CD4-positive, alpha-beta T cell (primary cell): ENCODE data around the gene MIPOL1. TPM values are rescaled to one million over a fixed set of nuclear protein-coding genes. Genes with fewer than 3 reads are reported as not detected.
"Not testable (repeated sequence)": the region's sequence is repeated elsewhere in the genome, so short reads cannot be mapped to it uniquely, and the experiment has no call there.

Experiments used
- ATAC-seq: fragments of 200-7000 bp; cut with Tn5 transposase; one replicate; pipeline ENCODE4 v1.10.0; 2022; ENCODE audit warnings: mild to moderate bottlenecking; ENCODE audit not compliant: poor library complexity
- CTCF ChIA-PET: fragments of 350-600 bp; sonication (Branson Sonifier 250); formaldehyde crosslinking; loops from one replicate; lab custom pipeline; 2021; ENCODE audit warnings: antibody characterized with exemption, inconsistent platforms; lab: Charles Lee
- POLR2A ChIA-PET: fragments of 350-600 bp; sonication (Branson Sonifier 250); formaldehyde crosslinking; loops from one replicate; lab custom pipeline; 2021; ENCODE audit warnings: antibody characterized with exemption, inconsistent platforms; lab: Charles Lee
- DNase-seq, 14 experiments: peaks; one replicate each; pipeline ENCODE4 v3.0.0-alpha.2; 2013 to 2020; ENCODE audit warnings: mixed read lengths in 2 of 14
- H3K27ac ChIP-seq, 2 donors: one replicate each; pipeline versions ENCODE4 v1.5.1 to v1.7.0; 2013; ENCODE audit warnings: low read length in 2 of 2, low read depth in 1 of 2, mild to moderate bottlenecking in 1 of 2
- H3K27me3 ChIP-seq, 2 experiments: 1 replicate in 1 of 2; 2 replicates in 1 of 2; pipeline versions ENCODE4 v1.6.1 to v1.7.0; 2013; ENCODE audit warnings: low read length in 2 of 2, control low read depth in 1 of 2, mild to moderate bottlenecking in 1 of 2, moderate library complexity in 1 of 2; ENCODE audit not compliant: insufficient read depth in 2 of 2, control insufficient read depth in 1 of 2
- H3K36me3 ChIP-seq: one replicate; pipeline ENCODE4 v1.6.1; 2013; ENCODE audit warnings: low read length, control low read depth; ENCODE audit not compliant: insufficient read depth
- H3K4me1 ChIP-seq: one replicate; pipeline ENCODE4 v1.6.1; 2013; ENCODE audit warnings: low read length, control low read depth; ENCODE audit not compliant: insufficient read depth
- H3K4me3 ChIP-seq: one replicate; pipeline ENCODE4 v1.5.1; 2013; ENCODE audit warnings: mild to moderate bottlenecking, low read length, moderate library complexity
- H3K9me3 ChIP-seq, 2 experiments: 1 replicate in 1 of 2; 2 replicates in 1 of 2; pipeline versions ENCODE4 v1.6.1 to v1.7.0; 2013; ENCODE audit warnings: low read length in 2 of 2, mild to moderate bottlenecking in 2 of 2, control low read depth in 1 of 2, moderate library complexity in 1 of 2; ENCODE audit not compliant: control insufficient read depth in 1 of 2, insufficient read depth in 1 of 2
- H3K27ac Mint-ChIP-seq: one replicate; pipeline ENCODE4 v1.8.0; 2020; ENCODE audit warnings: mixed read lengths
- H3K27me3 Mint-ChIP-seq: one replicate; pipeline ENCODE4 v1.8.0; 2021; ENCODE audit warnings: mixed read lengths
- H3K36me3 Mint-ChIP-seq: one replicate; pipeline ENCODE4 v1.8.0; 2021; ENCODE audit warnings: low read depth, mixed read lengths
- H3K4me1 Mint-ChIP-seq: one replicate; pipeline ENCODE4 v1.8.0; 2021; ENCODE audit warnings: low read depth, mixed read lengths
- H3K4me3 Mint-ChIP-seq: one replicate; pipeline ENCODE4 v1.8.0; 2020; ENCODE audit warnings: mild to moderate bottlenecking, mixed read lengths
- H3K9me3 Mint-ChIP-seq: one replicate; pipeline ENCODE4 v1.8.0; 2020; ENCODE audit warnings: mixed read lengths
- intact Hi-C, 2 experiments: fragments of 100-400 bp; cut with DNase I in 1 of 2; cut with micrococcal nuclease in 1 of 2; formaldehyde crosslinking; loops; one replicate each; pipeline versions ENCODE4 v1.15.1 to v1.9.0; 2023 to 2025; cut with DNase I, micrococcal nuclease
- total RNA-seq, 174 experiments: library from RNA in 2 of 174; stranded (reverse) in 2 of 174; gene quantifications; one replicate each; pipeline ENCODE4 v1.2.3 and lab custom pipeline; 2021 to 2026
- TF ChIP-seq, protein P1 (sequence below): fragments of 200-600 bp; IDR thresholded peaks from one replicate; pipeline ENCODE4 v1.8.0; 2022; ENCODE audit warnings: antibody characterized with exemption, mild to moderate bottlenecking

Gene MIPOL1
- total RNA-seq, 2 experiments from 2014 or later = 0.30 TPM; not detected in 1

DNA sequence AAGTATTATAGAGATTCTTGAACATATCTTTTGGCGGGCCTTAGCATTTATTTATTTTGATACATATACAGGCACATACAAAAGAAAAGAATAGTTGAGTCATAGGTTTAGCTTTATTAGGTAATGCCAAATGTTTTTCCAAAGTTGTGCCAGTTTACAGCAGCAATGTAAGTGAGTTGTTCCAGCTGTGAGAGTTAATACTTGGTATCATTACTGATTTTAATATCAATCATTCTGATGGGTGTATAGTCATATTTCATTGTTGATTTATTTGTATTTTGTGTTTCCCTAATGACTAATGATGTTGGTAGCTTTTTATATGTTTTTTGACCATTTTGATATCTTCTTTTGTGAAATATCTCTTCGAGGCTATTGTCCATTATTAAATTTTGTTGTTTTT lies 122.4 kb downstream of the MIPOL1 start:
- TF ChIP-seq, protein P1, sequence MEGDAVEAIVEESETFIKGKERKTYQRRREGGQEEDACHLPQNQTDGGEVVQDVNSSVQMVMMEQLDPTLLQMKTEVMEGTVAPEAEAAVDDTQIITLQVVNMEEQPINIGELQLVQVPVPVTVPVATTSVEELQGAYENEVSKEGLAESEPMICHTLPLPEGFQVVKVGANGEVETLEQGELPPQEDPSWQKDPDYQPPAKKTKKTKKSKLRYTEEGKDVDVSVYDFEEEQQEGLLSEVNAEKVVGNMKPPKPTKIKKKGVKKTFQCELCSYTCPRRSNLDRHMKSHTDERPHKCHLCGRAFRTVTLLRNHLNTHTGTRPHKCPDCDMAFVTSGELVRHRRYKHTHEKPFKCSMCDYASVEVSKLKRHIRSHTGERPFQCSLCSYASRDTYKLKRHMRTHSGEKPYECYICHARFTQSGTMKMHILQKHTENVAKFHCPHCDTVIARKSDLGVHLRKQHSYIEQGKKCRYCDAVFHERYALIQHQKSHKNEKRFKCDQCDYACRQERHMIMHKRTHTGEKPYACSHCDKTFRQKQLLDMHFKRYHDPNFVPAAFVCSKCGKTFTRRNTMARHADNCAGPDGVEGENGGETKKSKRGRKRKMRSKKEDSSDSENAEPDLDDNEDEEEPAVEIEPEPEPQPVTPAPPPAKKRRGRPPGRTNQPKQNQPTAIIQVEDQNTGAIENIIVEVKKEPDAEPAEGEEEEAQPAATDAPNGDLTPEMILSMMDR = no peak
- DNase-seq = no peak
- ChIA-PET CTCF (no interaction called here), POLR2A (no interaction called here)
- Mint-ChIP-seq H3K27ac (no peak overlapping the region), H3K9me3 (peaks cover 2% of the 10 kb centered on the region), H3K27me3 (no peaks in the 10 kb centered on the region), H3K4me1 (no peaks in the 10 kb centered on the region), H3K4me3 (no peak overlapping the region), H3K36me3 (no peaks in the 10 kb centered on the region)
- no peaks in the 10 kb centered on the region for H3K4me1 ChIP-seq
- ATAC-seq = no peak
- intact Hi-C loops = no loop called here
- H3K9me3 ChIP-seq = no peaks in the 10 kb centered on the region
- H3K27me3 ChIP-seq = no peaks in the 10 kb centered on the region
- no peak overlapping the region for H3K27ac ChIP-seq
- H3K36me3 ChIP-seq = no peaks in the 10 kb centered on the region
- H3K4me3 ChIP-seq = no peak overlapping the region

DNA sequence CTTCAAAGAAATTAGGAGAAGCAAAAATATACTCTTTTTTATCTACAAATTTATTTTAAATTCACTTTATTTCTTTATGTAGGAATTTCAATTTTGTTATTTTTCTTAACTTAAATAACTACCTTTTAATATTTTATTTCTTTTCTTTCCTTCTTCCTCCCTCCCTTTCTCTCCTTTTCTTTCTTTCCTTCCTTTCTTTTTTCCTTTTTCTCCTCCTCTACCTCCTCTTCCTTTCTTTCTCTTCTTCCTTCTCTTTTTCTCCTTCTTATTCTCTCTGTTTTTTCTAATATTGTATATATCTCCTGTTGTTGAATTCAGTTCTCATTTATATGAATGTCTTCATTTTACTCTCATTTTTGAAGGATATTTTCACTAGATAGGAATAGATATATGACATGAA lies 127.6 kb downstream of the MIPOL1 start:
- Mint-ChIP-seq H3K4me1 (no peaks in the 10 kb centered on the region), H3K27ac (no peak overlapping the region), H3K9me3 (peaks cover 11% of the 10 kb centered on the region), H3K36me3 (no peaks in the 10 kb centered on the region), H3K4me3 (no peak overlapping the region), H3K27me3 (no peaks in the 10 kb centered on the region)
- TF ChIP-seq, protein P1 = no peak
- Histone ChIP-seq H3K9me3 (no peaks in the 10 kb centered on the region), H3K4me1 (no peaks in the 10 kb centered on the region), H3K36me3 (no peaks in the 10 kb centered on the region), H3K4me3 (no peak overlapping the region), H3K27me3 (no peaks in the 10 kb centered on the region), H3K27ac (no peak overlapping the region)
- intact Hi-C loops = no loop called here
- ATAC-seq = no peak
- POLR2A ChIA-PET = no interaction called here
- no peak for DNase-seq
- CTCF ChIA-PET = no interaction called here

DNA sequence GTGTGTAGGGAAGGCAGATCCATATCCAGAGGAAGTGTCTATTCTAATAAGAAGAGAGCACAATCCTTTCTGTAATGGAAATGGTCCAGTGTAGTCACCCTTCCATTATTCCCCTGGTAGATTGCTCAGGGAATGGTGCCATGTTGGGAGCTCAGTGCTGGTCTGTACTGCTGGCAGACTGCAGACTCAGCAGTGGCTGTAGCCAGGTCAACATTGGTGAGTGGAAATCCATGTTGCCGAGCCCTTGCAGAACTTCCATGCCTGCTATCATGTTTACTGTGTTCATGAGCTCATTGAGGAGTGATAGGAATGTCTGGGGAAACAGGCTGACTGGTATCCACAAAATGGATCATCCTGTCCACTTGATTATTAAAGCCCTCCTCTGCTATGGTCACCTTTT lies 128.7 kb downstream of the MIPOL1 start:
- Histone ChIP-seq H3K36me3 (no peaks in the 10 kb centered on the region), H3K27me3 (no peaks in the 10 kb centered on the region), H3K4me1 (no peaks in the 10 kb centered on the region), H3K27ac (no peak overlapping the region), H3K4me3 (no peak overlapping the region), H3K9me3 (no peaks in the 10 kb centered on the region)
- Mint-ChIP-seq H3K27ac (no peak overlapping the region), H3K4me1 (no peaks in the 10 kb centered on the region), H3K27me3 (no peaks in the 10 kb centered on the region), H3K9me3 (peaks cover 9% of the 10 kb centered on the region), H3K36me3 (no peaks in the 10 kb centered on the region), H3K4me3 (no peak overlapping the region)
- ATAC-seq = no peak
- DNase-seq = no peak
- ChIA-PET CTCF (no interaction called here), POLR2A (no interaction called here)
- intact Hi-C loops = no loop called here
- TF ChIP-seq, protein P1 = no peak

DNA sequence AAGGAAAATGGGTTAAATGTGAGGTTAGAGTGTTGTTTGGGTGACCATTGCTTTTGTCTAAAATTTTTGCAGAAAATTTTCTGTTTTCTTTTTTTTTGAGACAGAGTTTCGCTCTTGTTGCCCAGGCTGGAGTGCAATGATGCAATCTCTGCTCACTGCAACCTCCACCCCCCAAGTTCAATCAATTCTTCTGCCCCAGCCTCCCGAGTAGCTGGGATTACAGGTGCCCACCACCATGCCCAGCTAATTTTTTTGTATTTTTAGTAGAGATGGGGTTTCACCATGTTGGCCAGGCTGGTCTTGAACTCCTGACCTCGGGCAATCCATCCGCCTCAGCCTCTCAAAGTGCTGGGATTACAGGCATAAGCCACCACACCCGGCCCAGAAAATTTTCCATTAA lies 130.2 kb downstream of the MIPOL1 start:
- not testable (repeated sequence) for ATAC-seq

More for the DNA sequence above, 130.2 kb downstream of the MIPOL1 start:
- CTCF ChIA-PET, H3K4me1 Mint-ChIP-seq, H3K36me3 ChIP-seq, POLR2A ChIA-PET, DNase-seq, H3K4me3 ChIP-seq, H3K9me3 ChIP-seq, H3K27ac Mint-ChIP-seq, H3K27me3 ChIP-seq, H3K27ac ChIP-seq, H3K4me3 Mint-ChIP-seq, H3K4me1 ChIP-seq, intact Hi-C loops, H3K36me3 Mint-ChIP-seq, H3K27me3 Mint-ChIP-seq: not testable (repeated sequence)
- peaks cover 10% of the 10 kb centered on the region for H3K9me3 Mint-ChIP-seq
